Calu3 (cell line): ENCODE data around the gene SEMA3F. TPM values are rescaled to one million over a fixed set of nuclear protein-coding genes. Genes with fewer than 3 reads are reported as not detected.

ENCODE experiments used
- BruUV-seq: library from RNA; stranded (reverse); fragments of 400-500 nt; replicated peaks from 2 replicates; lab custom pipeline; 2021; lab: Mats Ljungman, UMichigan
- CTCF ChIA-PET: fragments of 300-600 bp; sonication (Branson Sonifier 250); formaldehyde crosslinking; loops from one replicate; lab custom pipeline; 2022; ENCODE audit warnings: antibody characterized with exemption; lab: Charles Lee
- DNase-seq: peaks from one replicate; pipeline ENCODE4 v3.0.0; 2022
- H3K27ac Mint-ChIP-seq: one replicate; pipeline ENCODE4 v1.8.0; 2022; ENCODE audit warnings: mixed read lengths; ENCODE audit not compliant: unreplicated experiment
- H3K27me3 Mint-ChIP-seq: one replicate; pipeline ENCODE4 v1.8.0; 2022; ENCODE audit warnings: mixed read lengths; ENCODE audit not compliant: unreplicated experiment
- H3K36me3 Mint-ChIP-seq: one replicate; pipeline ENCODE4 v1.8.0; 2022; ENCODE audit warnings: mild to moderate bottlenecking, moderate library complexity, mixed read lengths; ENCODE audit not compliant: insufficient read depth, unreplicated experiment
- H3K4me1 Mint-ChIP-seq: one replicate; pipeline ENCODE4 v1.8.0; 2022; ENCODE audit warnings: mild to moderate bottlenecking, low read depth, mixed read lengths; ENCODE audit not compliant: unreplicated experiment
- H3K4me3 Mint-ChIP-seq: one replicate; pipeline ENCODE4 v1.8.0; 2022; ENCODE audit warnings: mild to moderate bottlenecking, low read depth, moderate library complexity, mixed read lengths; ENCODE audit not compliant: unreplicated experiment
- H3K9me3 Mint-ChIP-seq: one replicate; pipeline ENCODE4 v1.8.0; 2022; ENCODE audit warnings: low read depth, mixed read lengths; ENCODE audit not compliant: unreplicated experiment
- intact Hi-C: fragments of 100-400 bp; cut with micrococcal nuclease; formaldehyde crosslinking; loops from one replicate; pipeline ENCODE4 v1.10.0; 2022; ENCODE audit not compliant: unreplicated experiment
- total RNA-seq: library from RNA; stranded (reverse); gene quantifications from 2 replicates; pipeline ENCODE4 v1.2.3, GENCODE V29; 2022
- TF ChIP-seq, protein P1 (sequence below): fragments of 200-600 bp; IDR thresholded peaks from one replicate; pipeline ENCODE4 v1.8.0; 2022; ENCODE audit warnings: antibody characterized with exemption; ENCODE audit not compliant: unreplicated experiment

The SEMA3F gene
- total RNA-seq, 1 experiment from 2014 or later = 1.7 TPM

DNA sequence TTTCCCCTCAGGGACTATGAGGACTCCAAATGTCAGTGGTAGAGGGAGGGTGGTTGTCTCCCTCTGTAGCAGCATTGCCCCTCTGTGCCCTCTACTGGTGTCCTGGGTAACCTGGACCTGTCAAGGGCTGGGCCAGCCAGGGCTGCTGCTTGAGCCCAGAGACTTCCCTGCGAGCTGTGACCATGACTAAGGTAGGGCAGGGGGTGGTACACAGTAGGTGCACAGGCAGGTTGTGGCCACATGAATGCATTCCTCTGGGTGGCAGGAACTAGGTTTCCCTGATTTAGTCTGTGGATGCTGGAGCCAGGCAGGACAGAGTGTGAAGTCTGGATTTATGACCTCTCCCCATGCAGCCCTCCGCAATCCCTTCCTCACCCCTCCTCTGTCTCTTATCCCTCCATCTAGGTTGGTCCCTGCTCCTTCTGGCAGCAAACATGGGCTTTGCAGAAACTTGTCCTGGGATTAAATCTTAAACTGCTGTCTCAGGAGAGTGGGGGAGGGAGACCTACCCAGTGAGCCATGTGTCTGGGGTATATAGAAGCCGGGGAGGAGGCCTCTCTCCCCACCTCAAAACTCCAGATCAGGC, 8.7 kb upstream of the SEMA3F start:
- intact Hi-C loops = no loop called here
- Mint-ChIP-seq H3K36me3 (no peaks in the 10 kb centered on the region), H3K9me3 (no peaks in the 10 kb centered on the region), H3K27ac (no peak overlapping the region), H3K4me1 (no peaks in the 10 kb centered on the region), H3K4me3 (no peak overlapping the region), H3K27me3 (peaks cover 45% of the 10 kb centered on the region)
- TF ChIP-seq, protein P1, sequence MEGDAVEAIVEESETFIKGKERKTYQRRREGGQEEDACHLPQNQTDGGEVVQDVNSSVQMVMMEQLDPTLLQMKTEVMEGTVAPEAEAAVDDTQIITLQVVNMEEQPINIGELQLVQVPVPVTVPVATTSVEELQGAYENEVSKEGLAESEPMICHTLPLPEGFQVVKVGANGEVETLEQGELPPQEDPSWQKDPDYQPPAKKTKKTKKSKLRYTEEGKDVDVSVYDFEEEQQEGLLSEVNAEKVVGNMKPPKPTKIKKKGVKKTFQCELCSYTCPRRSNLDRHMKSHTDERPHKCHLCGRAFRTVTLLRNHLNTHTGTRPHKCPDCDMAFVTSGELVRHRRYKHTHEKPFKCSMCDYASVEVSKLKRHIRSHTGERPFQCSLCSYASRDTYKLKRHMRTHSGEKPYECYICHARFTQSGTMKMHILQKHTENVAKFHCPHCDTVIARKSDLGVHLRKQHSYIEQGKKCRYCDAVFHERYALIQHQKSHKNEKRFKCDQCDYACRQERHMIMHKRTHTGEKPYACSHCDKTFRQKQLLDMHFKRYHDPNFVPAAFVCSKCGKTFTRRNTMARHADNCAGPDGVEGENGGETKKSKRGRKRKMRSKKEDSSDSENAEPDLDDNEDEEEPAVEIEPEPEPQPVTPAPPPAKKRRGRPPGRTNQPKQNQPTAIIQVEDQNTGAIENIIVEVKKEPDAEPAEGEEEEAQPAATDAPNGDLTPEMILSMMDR = no peak
- BruUV-seq = no TSS peak
- DNase-seq = no peak
- CTCF ChIA-PET = no interaction called here

DNA sequence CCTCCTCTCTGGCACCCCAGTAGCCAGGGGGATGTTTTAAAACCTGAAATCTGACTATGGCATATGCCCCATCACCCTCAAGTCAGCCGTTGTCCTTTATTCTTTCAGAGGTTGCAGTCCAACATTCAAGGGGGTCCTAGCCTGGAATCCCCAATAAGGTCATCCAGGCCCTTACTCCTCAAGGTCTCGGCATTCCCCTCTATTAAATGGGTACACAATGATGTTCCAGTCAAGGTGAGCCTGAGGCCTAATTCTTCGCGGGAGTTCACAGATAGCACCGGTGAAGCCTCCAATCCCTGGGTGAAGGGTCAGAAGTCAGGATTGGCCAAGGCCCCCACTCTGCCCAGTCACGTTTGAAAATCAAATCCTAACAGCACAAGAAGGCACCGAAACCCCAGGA, 8.1 kb upstream of the SEMA3F start:
- CTCF ChIA-PET = no interaction called here

DNA sequence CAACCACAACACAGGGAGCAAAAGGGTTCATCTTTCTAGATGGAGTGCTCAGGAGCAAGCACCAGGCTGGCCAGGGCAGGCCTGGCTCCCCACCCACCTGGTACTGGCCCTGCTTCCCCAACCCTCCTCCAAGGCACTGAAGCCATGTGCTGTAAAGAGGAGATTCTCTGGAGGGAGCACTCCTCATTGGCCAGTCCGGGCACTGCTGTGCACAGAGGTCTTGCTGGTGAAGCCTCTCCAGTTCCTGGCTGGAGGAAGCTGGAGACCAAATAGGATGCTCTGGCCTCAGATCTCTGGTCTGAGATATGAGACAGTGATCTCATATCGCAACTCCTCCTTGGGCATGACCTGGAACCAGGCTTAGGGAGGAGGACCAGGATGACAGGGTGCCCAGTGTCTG, 7.7 kb upstream of the SEMA3F start:
- no TSS peak for BruUV-seq
- TF ChIP-seq, protein P1 = no peak
- Mint-ChIP-seq H3K4me1 (no peaks in the 10 kb centered on the region), H3K4me3 (no peak overlapping the region), H3K27me3 (peaks cover 40% of the 10 kb centered on the region), H3K27ac (no peak overlapping the region), H3K9me3 (no peaks in the 10 kb centered on the region), H3K36me3 (no peaks in the 10 kb centered on the region)
- CTCF ChIA-PET = no interaction called here
- intact Hi-C loops = no loop called here
- no peak for DNase-seq

More for the DNA sequence above, 8.1 kb upstream of the SEMA3F start:
- Mint-ChIP-seq H3K4me1 (no peaks in the 10 kb centered on the region), H3K4me3 (no peak overlapping the region), H3K9me3 (no peaks in the 10 kb centered on the region), H3K27me3 (peaks cover 45% of the 10 kb centered on the region), H3K27ac (no peak overlapping the region), H3K36me3 (no peaks in the 10 kb centered on the region)
- intact Hi-C loops = no loop called here
- DNase-seq = no peak
- no TSS peak for BruUV-seq
- TF ChIP-seq, protein P1 = no peak

DNA sequence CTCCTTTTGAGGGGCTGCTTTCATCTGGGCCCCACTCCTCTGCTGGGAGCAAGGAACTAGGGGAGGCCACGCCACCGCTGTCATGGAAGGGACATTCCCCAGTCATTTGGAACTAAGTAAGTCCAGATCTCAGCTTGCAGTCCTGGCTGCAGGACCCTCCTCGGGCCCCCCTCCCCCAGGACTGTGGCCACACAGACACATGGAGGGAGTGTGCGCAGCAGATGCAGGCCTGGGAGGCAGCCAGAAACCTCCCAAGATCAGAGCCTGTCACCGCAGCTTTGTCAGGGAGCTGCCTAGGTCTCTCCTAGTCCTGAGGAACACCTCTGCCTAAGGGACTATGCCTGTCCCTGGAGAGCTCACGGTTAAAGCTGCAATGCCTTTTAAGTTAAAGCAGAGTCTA, 7.3 kb upstream of the SEMA3F start:
- peaks cover 39% of the 10 kb centered on the region for H3K27me3 Mint-ChIP-seq
- TF ChIP-seq, protein P1 = no peak
- H3K4me1 Mint-ChIP-seq = no peaks in the 10 kb centered on the region
- no peaks in the 10 kb centered on the region for H3K9me3 Mint-ChIP-seq
- intact Hi-C loops = no loop called here
- H3K36me3 Mint-ChIP-seq = no peaks in the 10 kb centered on the region
- BruUV-seq = no TSS peak
- H3K4me3 Mint-ChIP-seq = no peak overlapping the region
- CTCF ChIA-PET = no interaction called here
- DNase-seq = no peak
- no peak overlapping the region for H3K27ac Mint-ChIP-seq
